Stimulated activated CD8-positive, alpha-beta memory T cell treated with anti-CD3 and anti-CD28 coated beads, Interleukin-4, amount 100 ng/mL, for 4 hours (primary cell): ENCODE measurements around the gene PPIF.

Source experiments
- DNase-seq, 2 donors: peaks; one replicate each; pipeline ENCODE4 v3.0.0-alpha.2; 2020; ENCODE audit warnings: low read depth in 2 of 2, low spot score in 1 of 2

The PPIF gene

DNA sequence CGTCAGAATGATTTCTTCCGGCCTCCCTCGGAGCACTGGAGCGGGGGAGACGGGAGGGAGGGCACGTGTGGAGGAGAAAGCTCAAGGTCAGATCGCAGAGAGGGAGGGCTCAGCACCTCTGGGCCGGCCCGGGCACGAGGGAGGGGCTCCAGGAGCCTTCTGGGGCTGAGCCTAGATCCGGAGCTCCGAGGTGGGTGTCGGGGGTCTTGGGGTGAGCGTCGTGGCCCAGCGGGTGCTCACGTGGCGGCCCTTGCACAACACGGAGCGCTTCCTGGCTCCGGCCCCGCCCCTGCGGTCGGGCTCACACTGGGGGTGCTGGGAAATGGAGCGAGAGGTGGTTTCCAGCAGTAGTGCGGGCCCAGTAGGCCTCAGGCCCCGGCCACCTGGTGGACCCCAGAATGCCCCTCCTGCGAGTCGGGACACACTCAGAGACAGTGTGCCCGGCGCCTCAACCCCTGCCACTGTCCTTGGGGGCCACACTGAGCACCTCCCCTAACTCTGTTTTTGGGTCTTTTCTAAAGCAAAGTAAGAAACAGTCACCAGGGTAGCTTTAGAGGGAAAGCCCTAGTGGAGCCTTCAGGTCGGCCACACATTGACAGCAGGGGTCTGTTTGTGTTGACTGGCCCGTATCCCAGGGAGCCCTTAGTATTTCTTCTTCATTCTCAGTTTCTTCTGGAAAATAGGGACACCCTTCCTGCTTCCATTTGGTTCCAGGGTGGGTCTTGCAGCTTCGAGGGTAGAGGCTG lies 798 bp downstream of the PPIF start:
- peak; percentile 46 to 57 for DNase-seq

GRCh38 chr10:79348640-79348988 lies 1.3 kb downstream of the PPIF start:
- DNase-seq, result no peak

GRCh38 chr10:79349072-79349491 lies 1.8 kb downstream of the PPIF start:
- DNase-seq, result no peak

GRCh38 chr10:79349766-79350406 lies 2.6 kb downstream of the PPIF start:
- DNase-seq, result no peak

DNA sequence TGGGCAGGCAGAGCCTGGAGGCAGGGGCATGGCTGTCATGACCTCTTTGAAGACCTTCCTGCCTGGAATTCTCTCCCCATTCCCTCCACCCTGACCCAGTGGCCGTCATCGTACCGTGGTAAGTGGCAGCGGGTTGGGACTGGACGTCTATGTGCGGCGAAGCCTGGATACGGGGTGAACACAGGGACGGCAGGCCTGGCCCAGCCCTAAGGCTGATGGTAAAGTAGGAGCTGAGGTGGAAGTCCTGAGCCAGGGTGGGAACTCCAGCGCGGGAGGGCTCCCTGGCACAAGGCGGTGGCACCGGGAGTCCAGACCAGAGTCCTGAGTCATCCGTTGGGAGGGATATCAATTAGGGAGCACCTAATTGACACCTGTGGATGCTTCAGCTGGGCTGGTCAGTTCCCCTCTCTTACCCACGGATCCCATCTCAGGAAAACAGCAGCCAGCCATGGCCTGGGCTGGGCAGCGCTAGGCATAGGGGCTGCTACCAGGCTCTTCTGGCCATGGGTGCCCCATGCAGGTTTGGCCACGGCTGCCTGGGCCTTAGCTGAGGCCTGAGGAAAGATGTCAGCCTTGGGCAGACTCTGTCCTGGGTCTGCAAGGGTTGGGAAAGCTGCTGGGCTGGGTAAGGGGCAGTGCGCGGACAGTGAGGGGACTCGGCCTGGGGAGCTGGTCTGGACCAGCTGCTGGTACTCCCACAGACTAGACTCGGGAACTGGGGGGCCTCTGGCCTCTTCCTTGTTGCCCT lies 3.3 kb downstream of the PPIF start:
- DNase-seq, result no peak

- DNase-seq, result no peak
Observed at GRCh38 chr10:79351332-79351731, 4.1 kb downstream of the PPIF start.

DNA sequence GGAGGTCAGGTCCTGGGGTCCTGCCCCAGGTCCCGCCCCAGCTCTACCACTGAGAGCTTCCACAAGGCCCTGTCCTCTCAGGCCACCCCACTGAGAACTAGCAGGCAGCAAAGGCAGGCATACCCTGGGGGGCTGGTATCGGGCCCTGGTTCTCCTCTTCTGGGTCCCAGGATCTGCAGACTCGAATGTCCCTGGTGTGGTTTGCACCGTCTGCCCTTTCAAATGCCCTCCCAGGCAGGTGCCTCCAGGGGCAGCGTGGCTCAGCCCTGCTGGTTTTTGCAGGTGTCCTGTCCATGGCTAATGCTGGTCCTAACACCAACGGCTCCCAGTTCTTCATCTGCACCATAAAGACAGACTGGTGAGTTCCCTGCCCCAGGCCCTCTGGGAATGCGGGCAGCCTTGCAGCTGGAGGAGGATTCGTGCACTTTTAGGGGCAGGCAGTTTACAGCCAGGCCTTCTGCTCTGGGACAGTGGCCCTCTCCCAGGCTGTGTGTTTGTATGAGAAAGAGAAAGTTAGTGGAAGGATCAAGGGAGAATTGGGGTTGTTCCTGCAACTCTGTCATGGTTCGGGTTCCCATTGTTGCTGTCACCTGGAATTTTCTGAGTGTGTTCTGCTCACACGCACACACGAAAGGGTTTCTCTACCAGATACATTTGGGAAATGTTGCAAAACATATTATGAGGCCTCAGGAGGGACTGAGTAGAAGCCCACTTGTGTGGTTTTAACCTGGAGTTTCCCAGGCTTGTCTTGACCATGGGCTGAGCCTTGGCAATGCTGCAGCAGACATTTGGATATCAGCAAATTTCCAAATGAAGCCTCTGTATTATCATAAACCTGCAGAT lies 5.0 kb downstream of the PPIF start:
- no peak for DNase-seq

- no peak for DNase-seq
Observed at GRCh38 chr10:79353000-79353406, 5.7 kb downstream of the PPIF start.

- no peak for DNase-seq
Observed at GRCh38 chr10:79353726-79354125, 6.5 kb downstream of the PPIF start.

GRCh38 chr10:79354141-79354540 lies 6.9 kb downstream of the PPIF start:
- no peak for DNase-seq

- no peak for DNase-seq
Observed at GRCh38 chr10:79354615-79355014, 7.3 kb downstream of the PPIF start.

- DNase-seq, result no peak
Observed at GRCh38 chr10:79355420-79356017, 8.2 kb downstream of the PPIF start.

- no peak for DNase-seq
Observed at GRCh38 chr10:79356104-79356503, 8.8 kb downstream of the PPIF start.

GRCh38 chr10:79357180-79357579 lies 9.9 kb downstream of the PPIF start:
- no peak for DNase-seq

DNA sequence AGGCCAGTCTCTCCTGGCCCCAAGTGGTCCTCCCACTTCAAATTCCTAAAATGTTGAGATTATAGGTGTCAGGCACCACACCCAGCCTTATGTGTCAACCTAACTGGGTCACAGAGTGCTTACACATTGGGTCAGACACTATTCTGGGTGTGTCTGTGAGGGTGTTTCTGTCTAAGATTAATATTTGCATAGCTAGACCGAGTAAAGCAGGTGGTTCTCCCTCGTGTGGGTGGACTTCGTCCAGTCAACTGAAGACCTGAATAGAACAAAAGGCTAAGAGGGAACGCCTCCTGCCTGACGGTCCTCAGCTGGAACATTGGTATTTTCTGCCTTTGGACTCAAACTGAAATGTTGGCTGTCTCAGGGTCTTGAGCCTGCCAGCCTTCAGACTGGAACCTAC lies 11.5 kb downstream of the PPIF start:
- DNase-seq, result no peak

GRCh38 chr10:79359816-79360498 lies 12.7 kb downstream of the PPIF start:
- DNase-seq, result no peak

GRCh38 chr10:79360499-79361342 lies 13.5 kb downstream of the PPIF start:
- no peak for DNase-seq

DNA sequence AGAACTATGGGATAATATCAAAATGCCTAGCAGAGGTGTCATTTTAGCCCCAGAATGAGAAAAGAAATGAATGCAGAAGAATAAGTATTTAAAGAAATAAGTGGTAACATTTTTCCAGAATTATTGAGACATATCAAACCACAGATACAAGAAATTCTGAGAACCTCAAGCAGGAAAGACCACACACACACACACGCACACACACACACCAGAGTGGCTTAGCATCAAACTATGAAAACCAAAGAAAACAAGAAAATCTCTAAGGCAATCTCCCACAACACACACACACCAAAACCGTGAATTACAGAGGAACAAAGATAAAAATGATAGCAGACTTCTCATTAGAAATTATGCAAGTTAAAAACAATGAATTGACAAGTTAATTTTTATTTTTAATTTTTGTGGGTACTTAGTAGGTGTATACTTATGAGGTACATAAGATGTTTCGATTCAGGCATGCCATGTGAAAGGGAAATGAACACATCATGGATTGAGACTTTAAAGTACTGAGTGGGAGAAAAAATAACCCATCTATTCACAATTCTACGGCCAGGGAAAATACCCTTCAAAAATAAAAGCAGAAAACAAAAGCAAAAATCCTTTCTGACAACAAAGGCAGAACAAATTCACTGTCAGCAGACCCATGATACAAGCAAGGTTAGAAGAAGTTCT lies 14.6 kb downstream of the PPIF start:
- no peak for DNase-seq
